Right lung (tissue), 10 donors: ENCODE data around the gene PWWP3B. TPM values are rescaled to one million over a fixed set of nuclear protein-coding genes. Genes with fewer than 3 reads are reported as not detected.
A peak's percentile ranks its signal among the peaks of the same experiment; 100 is the strongest.
"Not testable (repeated sequence)": the region's sequence is repeated elsewhere in the genome, so short reads cannot be mapped to it uniquely, and the experiment has no call there.

Source experiments
- DNase-seq, 2 donors: peaks; one replicate each; pipeline ENCODE4 v3.0.0-alpha.2; 2013
- long read RNA-seq, 8 donors: transcript quantifications; one replicate each; lab custom pipeline, GENCODE V29; 2026
- polyA plus RNA-seq, 5 donors: library from polyadenylated mRNA; unstranded; fragments of 120-200 nt; gene quantifications; one replicate each; pipeline versions ENCODE4 v1.2.1 to v1.2.3, GENCODE V29; 2013; ENCODE audit warnings: inconsistent platforms in 1 of 5, low replicate concordance in 1 of 5; ENCODE audit not compliant: insufficient read length in 5 of 5, insufficient read depth in 1 of 5

PWWP3B gene
- 1 to 10 TPM; 2.6 to 6.1 (median 4.6) TPM for polyA plus RNA-seq
- long read RNA-seq, donor 1, full-length matches to known transcripts, result 2 of 2 reads
- long read RNA-seq, donor 1, partial matches to known transcripts, result 0 of 2 reads
- long read RNA-seq, donor 1, other reads (novel, unspliced or antisense), result 0 of 2 reads
- long read RNA-seq, donor 2, full-length matches to known transcripts, result 1 of 1 reads
- long read RNA-seq, donor 2, partial matches to known transcripts, result 0 of 1 reads
- long read RNA-seq, donor 2, other reads (novel, unspliced or antisense), result 0 of 1 reads
- long read RNA-seq, donor 3, result 0 reads
- long read RNA-seq, donor 4, result 0 reads
- long read RNA-seq, donor 5, full-length matches to known transcripts, result 1 of 1 reads
- long read RNA-seq, donor 5, partial matches to known transcripts, result 0 of 1 reads
- long read RNA-seq, donor 5, other reads (novel, unspliced or antisense), result 0 of 1 reads
- long read RNA-seq, donor 6, result 0 reads
- long read RNA-seq, donor 7, result 0 reads
- long read RNA-seq, donor 8, full-length matches to known transcripts, result 2 of 2 reads
- long read RNA-seq, donor 8, partial matches to known transcripts, result 0 of 2 reads
- long read RNA-seq, donor 8, other reads (novel, unspliced or antisense), result 0 of 2 reads

DNA sequence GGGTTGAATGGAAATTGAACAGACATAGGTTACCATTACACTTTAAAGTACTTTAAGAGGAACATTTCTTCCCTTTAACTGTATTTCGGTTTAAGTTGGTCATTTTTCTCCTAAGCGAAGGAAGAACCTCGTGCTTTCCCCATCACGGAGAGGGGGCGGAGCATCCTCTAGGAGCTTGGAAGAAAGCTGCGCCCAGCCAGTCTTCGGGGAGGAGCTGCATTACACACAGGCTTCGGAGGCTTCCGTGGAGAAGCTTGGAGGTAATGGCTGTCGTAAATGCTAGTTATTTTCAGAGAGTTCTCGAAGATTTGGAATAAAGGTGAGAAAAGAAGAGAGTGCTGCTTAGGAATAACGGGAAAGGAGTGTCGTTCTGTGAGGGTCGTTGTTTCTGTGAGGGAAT lies at the start of gene PWWP3B:
Gene PWWP3B, plus strand, starts transcription at position 199 of the 400 bp plus-strand sequence. CDS start 37,128 bp downstream, outside the sequence.
- peak; percentile 12 to 13 for DNase-seq

DNA sequence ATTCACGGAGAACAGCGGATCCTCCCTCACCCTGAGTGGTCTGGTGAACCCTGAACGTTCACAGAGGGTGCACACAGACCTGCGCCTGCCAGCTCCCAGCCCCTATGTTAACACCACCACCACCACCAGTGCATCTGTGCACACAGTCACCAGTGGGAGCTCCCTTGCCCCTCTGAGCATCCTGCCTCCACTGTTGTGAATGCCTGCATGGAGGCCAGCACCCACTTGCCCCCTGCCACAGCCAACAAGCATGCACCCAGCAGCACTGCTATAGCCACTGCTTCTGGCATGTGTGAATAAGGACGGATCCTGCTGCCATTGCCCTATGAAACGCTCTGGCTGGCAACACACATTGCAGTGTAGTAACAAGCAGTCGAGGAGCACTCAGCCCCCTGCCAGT lies 29.1 kb upstream of the PWWP3B start:
- DNase-seq, result no peak

GRCh38 chrX:106144755-106145639 lies 23.1 kb upstream of the PWWP3B start:
- DNase-seq, result no peak

- no peak for DNase-seq
Measured at GRCh38 chrX:106150701-106151100, 17.4 kb upstream of the PWWP3B start.

GRCh38 chrX:106159861-106160282 lies 8.2 kb upstream of the PWWP3B start:
- DNase-seq, result no peak

DNA sequence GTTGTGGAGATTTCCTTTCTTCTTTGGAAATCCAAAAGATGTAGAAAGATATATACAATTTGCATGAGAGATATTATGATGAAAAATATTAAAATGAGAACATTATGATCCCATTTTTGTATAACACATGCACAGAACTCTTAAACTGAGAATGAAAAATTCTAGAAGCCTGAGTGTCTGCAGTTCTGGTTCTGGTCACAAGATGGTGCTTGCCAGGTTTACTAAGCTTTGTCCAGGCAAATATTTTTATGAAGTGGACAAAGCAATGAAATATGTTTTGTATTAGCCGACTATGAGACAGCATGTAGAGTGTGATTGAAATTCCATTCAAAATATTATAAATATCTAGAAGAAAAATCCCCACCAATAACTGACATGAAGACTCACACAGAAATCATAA lies 2.2 kb downstream of the PWWP3B start:
- no peak for DNase-seq

GRCh38 chrX:106171293-106171820 lies 3.3 kb downstream of the PWWP3B start:
- DNase-seq, result no peak

DNA sequence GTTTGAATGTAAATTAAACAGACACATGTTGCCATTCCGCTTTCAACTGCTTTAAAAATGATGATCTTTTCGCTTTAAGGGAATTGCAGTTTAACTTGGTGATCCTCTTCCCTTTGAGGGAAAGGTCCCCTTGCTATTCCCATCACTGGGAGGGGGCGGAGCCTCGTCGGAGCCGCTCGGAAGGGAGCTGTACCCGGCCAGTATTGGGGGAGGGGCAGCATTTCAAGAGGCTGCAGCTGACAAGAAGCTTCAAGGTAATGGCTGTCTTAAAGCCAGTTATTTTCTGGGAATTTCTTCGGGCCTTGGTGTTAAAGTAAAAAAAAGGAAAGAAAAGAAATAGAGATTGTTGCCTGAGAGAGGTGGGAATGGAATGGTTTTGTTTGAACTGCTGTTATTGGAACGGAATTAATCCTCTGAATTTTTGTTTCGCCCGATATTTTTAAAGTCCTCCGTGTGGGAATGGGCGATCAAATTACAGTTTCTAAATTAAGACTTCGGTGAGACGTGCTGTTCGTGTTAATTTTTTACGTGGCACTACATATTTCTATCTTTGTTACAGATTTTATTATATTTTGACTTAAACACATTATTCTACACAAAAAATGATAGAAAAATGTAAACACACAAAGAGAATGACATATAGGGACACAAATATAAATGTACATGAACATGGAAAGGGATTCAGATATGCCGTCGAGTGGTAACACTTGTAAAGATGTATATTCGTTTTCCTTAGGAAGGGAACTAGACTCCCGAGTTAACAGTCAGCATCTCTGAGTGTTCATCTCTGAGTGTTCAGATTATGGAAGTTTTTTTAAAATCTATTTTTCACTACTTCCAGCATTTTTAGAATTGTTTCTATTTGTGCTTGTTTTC lies 9.2 kb downstream of the PWWP3B start:
- peak; percentile 26 to 28 for DNase-seq

GRCh38 chrX:106177982-106178321 lies 9.8 kb downstream of the PWWP3B start:
- DNase-seq, result no peak

DNA sequence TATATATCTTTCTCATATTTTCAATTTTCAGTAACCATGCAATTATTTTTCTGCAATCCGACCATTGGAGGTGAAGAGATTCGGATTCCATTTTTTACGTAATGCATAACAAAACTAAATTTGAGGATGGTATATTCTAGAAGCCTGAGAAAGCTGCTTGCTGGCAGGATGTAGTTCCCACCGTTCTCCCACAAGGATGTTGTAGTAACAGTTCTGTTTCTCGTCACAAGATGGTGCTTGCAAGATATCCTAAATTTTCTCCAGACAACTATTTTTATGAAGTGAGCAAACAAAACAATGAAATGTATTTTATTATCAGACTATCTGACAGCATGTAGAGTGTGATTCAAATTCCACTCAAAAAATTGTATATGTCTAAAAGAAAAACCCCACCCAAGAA lies 10.7 kb downstream of the PWWP3B start:
- no peak for DNase-seq

- DNase-seq, result not testable (repeated sequence)
Measured at GRCh38 chrX:106183685-106184084, 15.6 kb downstream of the PWWP3B start.

GRCh38 chrX:106201502-106202178 lies 33.5 kb downstream of the PWWP3B start:
- peak in 1 of 2 donors; percentile 3 for DNase-seq

DNA sequence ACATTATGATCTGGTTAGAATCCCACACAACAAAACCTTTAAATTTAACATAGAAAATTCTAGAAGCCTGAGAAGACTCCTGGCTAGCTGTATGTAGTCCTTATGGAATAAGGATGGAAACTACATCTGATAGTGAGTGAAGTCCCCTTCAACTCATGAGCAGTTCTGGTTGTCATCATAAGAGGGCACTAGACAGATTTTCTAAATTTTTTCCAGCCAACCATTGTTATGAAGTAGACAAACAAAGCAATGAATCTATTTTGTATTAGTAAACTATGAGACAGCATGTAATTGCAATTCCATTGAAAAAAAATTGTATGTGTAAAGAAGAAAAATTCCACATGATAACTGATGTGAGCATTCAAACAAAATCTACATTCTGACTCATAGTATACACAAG lies 35.2 kb downstream of the PWWP3B start:
- no peak for DNase-seq

DNA sequence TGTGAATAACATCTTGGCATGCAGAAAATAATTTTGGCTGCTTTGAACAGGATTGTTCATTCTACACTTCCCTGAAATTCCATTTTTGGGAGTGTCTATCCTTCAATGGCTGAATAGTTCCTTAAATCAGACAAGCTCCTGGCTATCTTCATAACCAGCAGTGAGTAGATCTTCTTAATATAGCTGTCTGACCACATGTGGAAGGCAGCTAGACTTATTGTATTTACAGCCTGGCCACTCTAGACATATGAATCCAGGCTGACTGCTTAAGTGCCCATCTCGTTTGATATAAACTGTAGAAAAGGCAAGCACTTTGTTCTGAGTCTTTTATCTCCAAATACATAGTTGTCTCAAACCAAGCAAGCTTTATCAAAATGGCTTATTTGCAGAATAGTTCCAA lies 40.0 kb downstream of the PWWP3B start:
- DNase-seq, result no peak

Other genes with a start within 250 kb of the PWWP3B start
- gene SERPINA7, start 129.6 kb upstream of the PWWP3B start, polyA plus RNA-seq, result under 1 TPM in 1 of 5 donors, not detected in 4; 0.51 TPM